RWPE1 (cell line): ENCODE measurements around the gene SMIM12.

Experiments used
- CTCF ChIA-PET: fragments of 350-600 bp; sonication (Branson Sonifier 250); formaldehyde crosslinking; extraction: SDS; loops from one replicate; lab custom pipeline; 2021; lab: Yijun Ruan, JAX
- POLR2A ChIA-PET: fragments of 400-600 bp; formaldehyde crosslinking; extraction: SDS; loops from one replicate; lab custom pipeline; 2020; ENCODE audit warnings: antibody characterized with exemption; ENCODE audit not compliant: low non-redundant PET; lab: Yijun Ruan, JAX
- DNase-seq: peaks from one replicate; pipeline ENCODE4 v3.0.0; 2012; ENCODE audit warnings: low spot score
- H3K27ac ChIP-seq: fragments of 450-650 bp; 2 replicates; pipeline ENCODE4 v1.5.1; 2017
- TF ChIP-seq, protein P1 (sequence below): fragments of 450-650 bp; conservative IDR thresholded peaks from 2 replicates; pipeline ENCODE4 v1.5.1; 2017; ENCODE audit warnings: low read depth, mild to moderate bottlenecking

The SMIM12 gene

DNA sequence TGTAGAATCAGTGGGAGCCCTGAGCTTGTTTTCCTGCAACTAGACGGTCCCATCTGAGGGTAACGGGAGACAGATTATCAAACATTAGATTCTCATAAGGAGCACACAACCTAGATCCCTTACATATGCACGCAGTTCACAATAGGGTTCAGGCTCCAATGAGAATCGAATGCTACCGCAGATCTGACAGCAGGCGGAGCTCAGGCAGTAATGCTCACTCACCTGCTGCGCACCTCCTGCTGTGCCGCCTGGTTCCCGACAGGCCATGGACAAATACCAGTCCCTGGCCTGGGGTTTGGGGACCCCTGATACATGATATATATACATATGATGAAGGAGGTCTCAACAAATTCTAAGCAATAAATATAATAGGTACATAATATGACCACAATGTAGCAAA lies 19.7 kb upstream of the SMIM12 start:
- POLR2A ChIA-PET, result no interaction called here
- CTCF ChIA-PET, result no interaction called here
- H3K27ac ChIP-seq, result no peak overlapping the region
- TF ChIP-seq, protein P1, sequence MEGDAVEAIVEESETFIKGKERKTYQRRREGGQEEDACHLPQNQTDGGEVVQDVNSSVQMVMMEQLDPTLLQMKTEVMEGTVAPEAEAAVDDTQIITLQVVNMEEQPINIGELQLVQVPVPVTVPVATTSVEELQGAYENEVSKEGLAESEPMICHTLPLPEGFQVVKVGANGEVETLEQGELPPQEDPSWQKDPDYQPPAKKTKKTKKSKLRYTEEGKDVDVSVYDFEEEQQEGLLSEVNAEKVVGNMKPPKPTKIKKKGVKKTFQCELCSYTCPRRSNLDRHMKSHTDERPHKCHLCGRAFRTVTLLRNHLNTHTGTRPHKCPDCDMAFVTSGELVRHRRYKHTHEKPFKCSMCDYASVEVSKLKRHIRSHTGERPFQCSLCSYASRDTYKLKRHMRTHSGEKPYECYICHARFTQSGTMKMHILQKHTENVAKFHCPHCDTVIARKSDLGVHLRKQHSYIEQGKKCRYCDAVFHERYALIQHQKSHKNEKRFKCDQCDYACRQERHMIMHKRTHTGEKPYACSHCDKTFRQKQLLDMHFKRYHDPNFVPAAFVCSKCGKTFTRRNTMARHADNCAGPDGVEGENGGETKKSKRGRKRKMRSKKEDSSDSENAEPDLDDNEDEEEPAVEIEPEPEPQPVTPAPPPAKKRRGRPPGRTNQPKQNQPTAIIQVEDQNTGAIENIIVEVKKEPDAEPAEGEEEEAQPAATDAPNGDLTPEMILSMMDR, result no peak
- no peak for DNase-seq

DNA sequence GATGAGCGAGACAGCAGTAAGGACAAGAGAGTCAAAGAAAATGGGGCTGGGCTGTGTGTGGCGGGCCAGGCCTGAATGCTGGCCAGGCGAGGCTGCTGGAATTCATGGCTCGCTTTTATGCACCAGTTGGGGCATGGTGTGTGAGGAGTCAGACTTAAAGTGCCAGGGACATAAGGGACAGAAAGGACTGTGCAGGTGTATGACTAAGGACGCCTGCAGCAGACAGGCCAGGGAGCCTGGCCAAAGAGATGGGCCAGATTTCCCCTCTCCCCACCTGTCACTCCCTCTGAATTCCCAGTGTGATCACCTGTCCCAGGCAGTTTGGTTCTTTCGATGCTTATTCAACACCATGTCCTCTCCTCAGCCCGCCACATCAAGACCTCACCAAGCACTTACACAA lies 16.9 kb upstream of the SMIM12 start:
- CTCF ChIA-PET, result no interaction called here

DNA sequence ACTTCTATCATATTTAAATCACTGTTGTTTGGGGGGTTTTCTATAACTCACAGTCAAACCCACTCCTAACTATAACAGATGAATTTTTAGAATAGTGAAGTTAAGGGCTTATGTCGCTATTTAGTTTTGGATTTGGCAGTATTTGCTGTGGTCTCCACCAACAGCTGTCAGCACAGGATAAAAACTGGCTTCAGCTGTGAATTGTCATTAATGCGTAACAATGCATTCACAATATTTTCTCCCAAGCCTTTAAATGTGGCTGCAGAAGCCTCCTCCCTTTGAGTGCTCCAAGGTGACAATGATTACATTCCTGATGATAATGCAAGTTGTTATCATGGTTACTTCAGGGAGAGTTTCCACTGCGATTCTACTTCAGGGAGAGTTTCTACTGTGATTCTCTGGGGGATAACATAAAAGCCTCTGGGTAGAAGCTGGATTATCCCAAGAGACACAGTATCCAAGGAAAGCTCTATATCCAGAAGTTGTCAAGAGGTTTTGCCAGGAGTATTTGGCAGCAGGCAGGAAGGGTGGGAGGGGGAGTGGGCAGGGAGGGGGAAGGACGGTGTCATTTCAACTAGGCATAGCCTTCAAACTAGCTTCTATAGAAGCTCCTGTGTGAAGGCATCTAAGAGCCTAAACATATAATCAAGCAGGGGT lies 14.9 kb upstream of the SMIM12 start:
- TF ChIP-seq, protein P1, result no peak
- DNase-seq, result no peak
- ChIA-PET CTCF (interaction anchor here (0.5 to 1.0 kb wide), 2 partner anchors 8 to 9 kb away, joined by 3 read pairs; no protein-coding TSS in a partner anchor), POLR2A (no interaction called here)
- no peak overlapping the region for H3K27ac ChIP-seq

More for the DNA sequence above, 16.9 kb upstream of the SMIM12 start:
- no peak for DNase-seq
- POLR2A ChIA-PET, result no interaction called here
- TF ChIP-seq, protein P1, result no peak
- H3K27ac ChIP-seq, result no peak overlapping the region

DNA sequence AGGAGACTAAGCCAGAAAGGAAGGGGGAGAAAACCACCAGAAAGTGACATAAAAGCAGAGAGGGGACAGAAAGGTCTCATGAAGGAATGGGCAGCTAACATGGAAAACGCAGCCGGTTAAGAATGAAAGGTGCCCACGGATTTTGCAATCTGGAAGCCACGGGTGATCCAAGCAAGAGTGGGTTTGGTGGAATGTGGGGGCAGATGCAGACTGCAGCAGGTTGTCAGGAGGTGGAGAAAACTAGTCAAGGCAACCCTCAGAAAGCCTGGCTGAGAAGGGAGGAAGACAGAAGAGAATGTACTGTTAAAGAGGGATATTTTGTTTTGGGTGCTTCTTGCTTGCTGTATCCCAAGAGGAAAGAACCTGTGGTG lies 12.6 kb upstream of the SMIM12 start:
- DNase-seq, result no peak
- H3K27ac ChIP-seq, result no peak overlapping the region
- POLR2A ChIA-PET, result no interaction called here
- CTCF ChIA-PET, result no interaction called here
- TF ChIP-seq, protein P1, result no peak

DNA sequence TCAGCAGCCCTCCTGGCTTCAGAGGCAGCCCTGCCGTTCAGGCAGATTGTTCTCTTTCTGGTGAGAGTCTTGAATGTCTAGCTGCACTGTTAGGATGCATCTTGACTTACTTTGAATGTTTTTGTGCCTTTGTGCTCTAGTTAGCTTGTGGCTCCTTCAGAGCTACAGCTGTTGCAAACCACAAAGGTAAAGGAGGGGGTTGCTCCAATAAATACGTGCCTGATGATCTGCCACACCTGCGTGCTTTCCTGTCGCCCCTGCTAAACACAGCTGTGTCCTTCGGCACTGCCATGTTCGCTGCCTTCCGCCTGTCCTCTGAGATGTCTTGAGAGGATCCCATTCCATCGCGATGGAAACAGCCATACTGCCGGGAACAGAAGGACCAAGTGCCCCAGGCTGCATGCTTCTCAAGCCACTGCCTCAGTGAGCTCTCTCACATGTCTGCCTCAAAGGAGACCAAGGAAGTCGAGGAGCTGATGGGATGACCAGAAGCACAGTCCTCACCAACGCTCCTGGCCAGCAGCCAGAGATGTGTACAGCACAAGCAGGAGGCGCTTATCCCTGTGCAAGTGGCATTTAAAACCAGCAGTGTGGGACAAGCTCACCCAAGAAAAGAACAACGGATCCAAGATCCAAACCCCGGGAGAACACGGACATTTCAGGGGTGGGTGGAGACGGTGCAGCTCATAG lies 12.0 kb upstream of the SMIM12 start:
- ChIA-PET POLR2A (no interaction called here), CTCF (interaction anchor here (0.6 kb wide), 2 partner anchors 326 to 856 kb away, joined by 3 to 4 read pairs; no protein-coding TSS in a partner anchor)
- TF ChIP-seq, protein P1, result no peak
- no peak for DNase-seq
- no peak overlapping the region for H3K27ac ChIP-seq

DNA sequence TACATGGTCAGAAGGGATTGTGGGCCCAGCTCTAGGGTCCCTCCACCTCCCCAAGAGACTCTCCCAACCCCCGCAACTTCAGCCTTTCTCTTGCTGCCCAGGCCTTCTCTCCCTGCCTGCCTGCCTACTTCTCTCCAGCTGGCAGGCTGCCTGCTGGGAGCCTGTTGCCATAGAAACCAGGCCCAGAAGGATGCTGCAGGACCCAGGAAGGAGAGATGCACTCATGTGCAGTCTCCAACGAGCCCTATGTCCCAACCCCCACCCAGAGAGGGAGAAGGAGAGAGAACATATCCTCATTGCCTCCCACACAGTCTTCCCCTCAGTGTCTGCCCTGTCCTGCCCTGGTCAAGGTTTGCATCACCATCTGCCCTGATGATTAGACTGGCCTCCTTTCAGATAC lies 10.8 kb upstream of the SMIM12 start:
- CTCF ChIA-PET, result interaction anchor here (1.0 kb wide), 1 partner anchor 11 kb away, joined by 3 read pairs; the partner anchor contains the start of gene SMIM12

More for the DNA sequence above, 10.8 kb upstream of the SMIM12 start:
- POLR2A ChIA-PET, result no interaction called here
- no peak overlapping the region for H3K27ac ChIP-seq
- no peak for DNase-seq
- TF ChIP-seq, protein P1, result no peak
